ENCODE measurements around the gene FOSL1.
A peak's percentile ranks its signal among the peaks of the same experiment; 100 is the strongest.
"Not testable (repeated sequence)": the region's sequence is repeated elsewhere in the genome, so short reads cannot be mapped to it uniquely, and the experiment has no call there.

Gene FOSL1

DNA sequence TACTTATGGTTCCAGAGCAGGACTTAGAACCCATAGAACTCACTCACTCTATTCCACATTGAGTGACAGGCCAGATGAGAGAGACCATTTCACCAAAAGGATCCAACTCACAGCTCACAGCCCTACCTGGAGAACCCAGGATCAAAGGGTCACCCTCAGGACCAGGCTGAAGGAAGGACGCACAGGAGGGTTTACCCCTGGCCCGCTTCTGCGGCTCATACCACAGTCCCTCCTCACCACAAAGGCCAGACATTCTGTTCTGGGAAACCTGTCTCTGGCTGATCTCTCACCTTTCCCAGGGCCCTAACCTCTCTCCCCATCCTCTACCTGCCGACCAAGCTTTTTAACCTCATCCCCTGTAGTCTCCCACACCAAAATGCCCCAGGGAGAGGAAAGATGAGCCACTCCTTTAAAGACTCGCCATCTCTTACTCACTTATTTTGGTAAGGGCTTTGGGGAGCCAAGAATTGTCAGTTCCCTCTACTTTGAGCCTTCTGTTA lies 4.7 kb downstream of the FOSL1 start:
- Histone ChIP-seq H3K4me3 (ENCODE audit: extremely low read depth, insufficient read depth, low read length, poor library complexity, severe bottlenecking) (no peak overlapping the region), H3K36me3 (ENCODE audit: control insufficient read depth, insufficient read depth, low read length) (peaks cover 58% of the 10 kb centered on the region), H3K4me1 (ENCODE audit: control insufficient read depth, insufficient read depth, low read length, poor library complexity, severe bottlenecking) (peaks cover 34% of the 10 kb centered on the region), H3K27ac (ENCODE audit: low read depth, low read length, severe bottlenecking) (no peak overlapping the region), H3K9me3 (ENCODE audit: control insufficient read depth, low read length) (no peaks in the 10 kb centered on the region)
- WGBS, 2 experiments (ENCODE audit: insufficient coverage in 2 of 2), result 86 to 100% methylated on average over 2 to 3 of the region's 5 CpGs

GRCh38 chr11:65894034-65894591 lies 6.1 kb downstream of the FOSL1 start:
- Histone ChIP-seq H3K27ac (ENCODE audit: low read depth, low read length, severe bottlenecking) (no peak overlapping the region), H3K36me3 (ENCODE audit: control insufficient read depth, insufficient read depth, low read length) (peaks cover 58% of the 10 kb centered on the region), H3K4me3 (ENCODE audit: extremely low read depth, insufficient read depth, low read length, poor library complexity, severe bottlenecking) (no peak overlapping the region), H3K9me3 (ENCODE audit: control insufficient read depth, low read length) (no peaks in the 10 kb centered on the region), H3K4me1 (ENCODE audit: control insufficient read depth, insufficient read depth, low read length, poor library complexity, severe bottlenecking) (peaks cover 45% of the 10 kb centered on the region)
- WGBS, 2 experiments (ENCODE audit: insufficient coverage in 2 of 2), result 92 to 95% methylated on average over 7 to 14 of the region's 16 CpGs

DNA sequence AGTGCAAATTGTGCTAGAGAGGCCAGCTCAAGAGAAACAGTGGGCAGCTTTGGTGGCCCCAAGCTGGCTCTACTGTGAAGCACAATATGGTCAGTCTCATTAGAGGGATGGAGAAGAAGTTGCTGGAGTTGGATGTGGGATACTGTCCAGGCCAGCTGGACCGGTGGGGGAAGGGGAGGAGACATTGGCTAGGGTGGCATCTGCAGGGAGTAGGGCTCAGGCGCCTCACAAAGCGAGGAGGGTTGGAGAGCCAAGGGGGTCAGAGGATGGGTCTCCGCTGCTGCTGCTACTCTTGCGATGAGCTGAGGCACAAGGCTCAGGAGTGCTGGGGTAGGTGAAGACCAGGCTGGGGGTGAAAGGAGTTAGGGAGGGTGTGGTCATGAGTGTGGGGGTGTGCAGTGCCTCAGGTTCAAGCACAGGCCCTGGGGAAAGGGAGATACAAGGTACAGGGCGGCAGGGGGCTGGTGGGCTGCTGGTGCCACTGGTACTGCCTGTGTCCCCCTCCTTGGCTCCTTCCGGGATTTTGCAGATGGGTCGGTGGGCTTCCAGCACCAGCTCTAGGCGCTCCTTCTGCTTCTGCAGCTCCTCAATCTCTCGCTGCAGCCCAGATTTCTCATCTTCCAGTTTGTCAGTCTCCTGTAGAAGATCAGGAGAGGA lies 7.4 kb downstream of the FOSL1 start:
- H3K27ac ChIP-seq (ENCODE audit: low read depth, low read length, severe bottlenecking), result no peak overlapping the region
- H3K9me3 ChIP-seq (ENCODE audit: control insufficient read depth, low read length), result no peaks in the 10 kb centered on the region
- no peak overlapping the region for H3K4me3 ChIP-seq (ENCODE audit: extremely low read depth, insufficient read depth, low read length, poor library complexity, severe bottlenecking)
- 87 to 90% methylated on average over 8 of the region's 10 CpGs for WGBS, 2 experiments (ENCODE audit: insufficient coverage in 2 of 2)
- peaks cover 53% of the 10 kb centered on the region for H3K36me3 ChIP-seq (ENCODE audit: control insufficient read depth, insufficient read depth, low read length)
- peaks cover 45% of the 10 kb centered on the region for H3K4me1 ChIP-seq (ENCODE audit: control insufficient read depth, insufficient read depth, low read length, poor library complexity, severe bottlenecking)

- 90 to 92% methylated on average over 5 of the region's 5 CpGs for WGBS, 2 experiments (ENCODE audit: insufficient coverage in 2 of 2)
- not testable (repeated sequence) for H3K9me3 ChIP-seq (ENCODE audit: control insufficient read depth, low read length)
- peaks cover 49% of the 10 kb centered on the region for H3K4me1 ChIP-seq (ENCODE audit: control insufficient read depth, insufficient read depth, low read length, poor library complexity, severe bottlenecking)
- H3K36me3 ChIP-seq (ENCODE audit: control insufficient read depth, insufficient read depth, low read length), result peaks cover 49% of the 10 kb centered on the region
- H3K27ac ChIP-seq (ENCODE audit: low read depth, low read length, severe bottlenecking), result peak overlapping the region; percentile 78
- peak overlapping the region; percentile 59 for H3K4me3 ChIP-seq (ENCODE audit: extremely low read depth, insufficient read depth, low read length, poor library complexity, severe bottlenecking)
Measured at GRCh38 chr11:65892137-65892540, 8.0 kb downstream of the FOSL1 start.

GRCh38 chr11:65891219-65892136 lies 8.7 kb downstream of the FOSL1 start:
- Histone ChIP-seq H3K27ac (ENCODE audit: low read depth, low read length, severe bottlenecking) (peak overlapping the region; percentile 78), H3K36me3 (ENCODE audit: control insufficient read depth, insufficient read depth, low read length) (peaks cover 49% of the 10 kb centered on the region), H3K4me3 (ENCODE audit: extremely low read depth, insufficient read depth, low read length, poor library complexity, severe bottlenecking) (peak overlapping the region; percentile 59), H3K4me1 (ENCODE audit: control insufficient read depth, insufficient read depth, low read length, poor library complexity, severe bottlenecking) (peaks cover 50% of the 10 kb centered on the region), H3K9me3 (ENCODE audit: control insufficient read depth, low read length) (no peaks in the 10 kb centered on the region)
- 2 to 10% methylated on average over 43 to 45 of the region's 57 CpGs for WGBS, 2 experiments (ENCODE audit: insufficient coverage in 2 of 2)

DNA sequence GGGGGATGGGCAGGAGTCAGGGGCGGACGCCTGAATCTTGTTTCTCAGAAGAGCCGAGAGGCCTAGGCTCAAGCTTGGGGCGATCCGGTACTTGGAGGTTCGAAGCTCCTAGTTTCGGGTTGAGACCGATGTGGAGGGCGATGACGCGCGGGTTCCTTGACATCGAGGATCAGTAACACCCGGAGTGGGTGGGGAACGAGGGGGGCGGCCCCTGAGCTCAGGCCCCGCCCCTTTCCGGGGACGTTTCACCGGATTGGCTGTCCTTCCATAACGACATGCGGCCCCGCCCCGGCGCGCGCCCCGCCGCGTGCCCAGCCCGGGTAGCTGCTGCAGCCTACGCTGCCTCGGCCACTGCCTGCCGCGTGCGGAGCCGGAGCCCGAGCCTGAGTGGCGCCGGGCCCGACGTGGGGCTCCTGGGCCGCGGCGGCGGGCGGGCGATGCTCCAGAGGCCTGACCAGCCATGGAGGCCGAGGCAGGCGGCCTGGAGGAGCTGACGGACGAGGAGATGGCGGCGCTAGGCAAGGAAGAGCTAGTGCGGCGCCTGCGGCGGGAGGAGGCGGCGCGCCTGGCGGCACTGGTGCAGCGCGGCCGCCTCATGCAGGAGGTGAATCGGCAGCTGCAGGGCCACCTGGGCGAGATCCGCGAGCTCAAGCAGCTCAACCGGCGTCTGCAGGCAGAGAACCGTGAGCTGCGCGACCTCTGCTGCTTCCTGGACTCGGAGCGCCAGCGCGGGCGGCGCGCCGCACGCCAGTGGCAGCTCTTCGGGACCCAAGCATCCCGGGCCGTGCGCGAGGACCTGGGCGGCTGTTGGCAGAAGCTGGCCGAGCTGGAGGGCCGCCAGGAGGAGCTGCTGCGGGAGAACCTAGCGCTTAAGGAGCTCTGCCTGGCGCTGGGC lies 9.6 kb downstream of the FOSL1 start, which contains the start of gene CCDC85B:
Gene CCDC85B, plus strand, starts transcription at position 350 of the 895 bp plus-strand sequence. Its CDS starts 111 bp downstream, at position 461.
- H3K27ac ChIP-seq (ENCODE audit: low read depth, low read length, severe bottlenecking), result peak within 1 kb of the TSS; percentile 78
- peaks cover 48% of the 10 kb centered on the region for H3K4me1 ChIP-seq (ENCODE audit: control insufficient read depth, insufficient read depth, low read length, poor library complexity, severe bottlenecking)
- 0 to 1% methylated on average over 63 to 88 of the region's 94 CpGs for WGBS, 2 experiments (ENCODE audit: insufficient coverage in 2 of 2)
- H3K36me3 ChIP-seq (ENCODE audit: control insufficient read depth, insufficient read depth, low read length), result peaks cover 49% of the 10 kb centered on the region
- H3K4me3 ChIP-seq (ENCODE audit: extremely low read depth, insufficient read depth, low read length, poor library complexity, severe bottlenecking), result peak within 1 kb of the TSS; percentile 59
- H3K9me3 ChIP-seq (ENCODE audit: control insufficient read depth, low read length), result no peaks in the 10 kb centered on the region

DNA sequence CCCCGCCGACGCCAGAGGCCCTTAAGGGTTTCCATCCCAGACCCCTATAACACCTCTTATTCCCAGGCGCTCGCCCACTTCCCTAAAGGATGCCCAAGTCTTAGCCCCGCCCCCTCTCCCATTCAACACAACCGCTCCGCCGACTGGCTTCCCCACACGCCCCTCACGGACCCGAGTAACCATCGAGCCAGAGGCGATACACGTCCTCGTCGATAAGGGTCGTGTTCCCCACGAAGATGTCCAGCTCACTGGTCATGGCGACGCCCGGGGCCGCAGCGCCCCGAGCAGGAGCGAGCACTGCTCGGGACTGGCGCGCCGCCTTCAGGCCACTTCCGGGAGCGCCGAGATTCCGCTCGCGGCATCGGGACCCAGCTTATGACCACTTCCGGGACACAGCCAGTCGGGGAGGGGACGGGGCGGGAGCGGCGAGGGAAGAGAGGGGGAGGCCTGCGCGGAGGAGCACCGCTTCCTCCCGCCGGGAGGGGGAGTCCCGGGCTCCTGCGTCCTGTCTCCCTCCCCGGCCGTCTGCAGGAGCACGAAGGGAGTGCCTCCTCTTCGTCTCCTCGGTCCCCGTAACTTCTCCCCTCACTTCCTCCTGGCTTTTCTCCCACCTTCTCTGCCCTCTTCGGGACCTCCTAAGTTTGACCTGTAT lies 11.9 kb downstream of the FOSL1 start, which contains the start of gene FIBP:
Gene FIBP, minus strand, starts transcription at position 309 of the 652 bp plus-strand sequence. Its CDS starts 53 bp downstream, at position 256.
- WGBS, 2 experiments (ENCODE audit: insufficient coverage in 2 of 2), result 0% methylated on average over 45 to 55 of the region's 57 CpGs
- no peaks in the 10 kb centered on the region for H3K9me3 ChIP-seq (ENCODE audit: control insufficient read depth, low read length)
- peak within 1 kb of the TSS; percentile 67 for H3K4me3 ChIP-seq (ENCODE audit: extremely low read depth, insufficient read depth, low read length, poor library complexity, severe bottlenecking)
- peaks cover 37% of the 10 kb centered on the region for H3K4me1 ChIP-seq (ENCODE audit: control insufficient read depth, insufficient read depth, low read length, poor library complexity, severe bottlenecking)
- H3K27ac ChIP-seq (ENCODE audit: low read depth, low read length, severe bottlenecking), result peak within 1 kb of the TSS; percentile 96
- H3K36me3 ChIP-seq (ENCODE audit: control insufficient read depth, insufficient read depth, low read length), result peaks cover 55% of the 10 kb centered on the region

- H3K36me3 ChIP-seq (ENCODE audit: control insufficient read depth, insufficient read depth, low read length), result peaks cover 55% of the 10 kb centered on the region
- no peaks in the 10 kb centered on the region for H3K9me3 ChIP-seq (ENCODE audit: control insufficient read depth, low read length)
- H3K4me1 ChIP-seq (ENCODE audit: control insufficient read depth, insufficient read depth, low read length, poor library complexity, severe bottlenecking), result peaks cover 32% of the 10 kb centered on the region
- peak overlapping the region; percentile 96 for H3K27ac ChIP-seq (ENCODE audit: low read depth, low read length, severe bottlenecking)
- H3K4me3 ChIP-seq (ENCODE audit: extremely low read depth, insufficient read depth, low read length, poor library complexity, severe bottlenecking), result peak overlapping the region; percentile 67
- WGBS, 2 experiments (ENCODE audit: insufficient coverage in 2 of 2), result 2 to 4% methylated on average over 20 to 22 of the region's 23 CpGs
Measured at GRCh38 chr11:65887723-65888162, 12.4 kb downstream of the FOSL1 start.

DNA sequence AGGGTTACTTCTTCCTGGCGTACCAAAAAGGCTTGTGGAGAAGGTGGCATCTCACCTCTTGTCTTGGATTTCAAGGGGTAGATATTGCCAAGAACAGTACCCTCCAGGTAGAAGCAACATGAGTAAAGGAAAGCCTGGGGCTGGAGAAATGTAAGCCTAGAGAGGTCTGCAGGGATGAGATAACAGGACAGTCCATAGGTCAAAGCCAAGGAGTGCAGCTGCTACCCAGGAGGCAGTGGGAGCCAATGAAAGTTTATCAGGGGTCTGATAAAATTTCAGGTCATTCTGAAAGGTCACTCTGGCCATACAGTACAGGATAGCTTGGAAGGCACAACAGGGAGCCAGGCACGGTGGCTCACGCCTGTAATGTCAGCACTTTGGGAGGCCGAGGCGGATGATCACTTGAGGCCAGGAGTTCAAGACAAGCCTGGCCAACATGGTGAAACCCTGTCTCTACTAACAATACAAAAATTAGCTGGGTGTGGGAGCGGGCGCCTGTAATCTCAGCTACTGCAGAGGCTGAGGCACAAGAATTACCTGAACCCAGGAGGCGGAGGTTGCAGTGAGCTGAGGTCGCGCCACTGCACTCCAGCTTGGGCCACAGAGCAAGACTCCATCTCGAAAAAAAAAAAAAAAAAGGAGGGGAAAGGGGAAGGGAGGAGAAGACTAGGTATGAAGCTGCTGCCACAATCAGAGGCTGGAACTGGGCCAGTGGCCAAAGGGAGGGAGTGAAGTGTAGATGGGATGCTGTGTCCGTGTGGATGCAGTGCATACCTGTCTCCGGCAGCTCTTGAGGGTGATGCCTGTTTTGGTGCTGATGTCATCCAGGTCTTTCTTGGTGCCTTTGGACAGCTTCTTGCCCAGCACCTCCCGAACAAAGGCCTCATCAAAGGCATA lies 13.1 kb downstream of the FOSL1 start:
- H3K27ac ChIP-seq (ENCODE audit: low read depth, low read length, severe bottlenecking), result peak overlapping the region; percentile 96
- peaks cover 57% of the 10 kb centered on the region for H3K36me3 ChIP-seq (ENCODE audit: control insufficient read depth, insufficient read depth, low read length)
- peak overlapping the region; percentile 67 for H3K4me3 ChIP-seq (ENCODE audit: extremely low read depth, insufficient read depth, low read length, poor library complexity, severe bottlenecking)
- H3K4me1 ChIP-seq (ENCODE audit: control insufficient read depth, insufficient read depth, low read length, poor library complexity, severe bottlenecking), result peaks cover 27% of the 10 kb centered on the region
- no peaks in the 10 kb centered on the region for H3K9me3 ChIP-seq (ENCODE audit: control insufficient read depth, low read length)
- 87 to 90% methylated on average over 14 of the region's 14 CpGs for WGBS, 2 experiments (ENCODE audit: insufficient coverage in 2 of 2)

Measured in mesodermal cell (in vitro differentiated cells).